Natural killer cell (primary cell): ENCODE results near the gene PLCH2. TPM values are rescaled to one million over a fixed set of nuclear protein-coding genes. Genes with fewer than 3 reads are reported as not detected.

ENCODE experiments used
- ATAC-seq, 3 donors: fragments of 150-1000 bp in 2 of 3; fragments of 200-7000 bp in 1 of 3; cut with Tn5 transposase; 1 replicate in 1 of 3; 2 replicates in 2 of 3; pipeline ENCODE4 v1.10.0; 2021; ENCODE audit warnings: mild to moderate bottlenecking in 2 of 3, moderate library complexity in 2 of 3
- DNase-seq, 2 donors: peaks; one replicate each; pipeline versions ENCODE4 v3.0.0 to v3.0.0-alpha.2; 2013 to 2021; ENCODE audit warnings: mixed read lengths in 1 of 2
- H3K27ac ChIP-seq: one replicate; pipeline ENCODE4 v1.5.1; 2013; ENCODE audit warnings: mild to moderate bottlenecking, low read length
- H3K27me3 ChIP-seq: one replicate; pipeline ENCODE4 v1.6.1; 2013; ENCODE audit warnings: low read length; ENCODE audit not compliant: control insufficient read depth, insufficient read depth
- H3K36me3 ChIP-seq: one replicate; pipeline ENCODE4 v1.6.1; 2013; ENCODE audit warnings: low read length; ENCODE audit not compliant: control insufficient read depth, insufficient read depth
- H3K4me1 ChIP-seq: one replicate; pipeline ENCODE4 v1.6.1; 2013; ENCODE audit warnings: low read length; ENCODE audit not compliant: control insufficient read depth, insufficient read depth
- H3K4me3 ChIP-seq: one replicate; pipeline ENCODE4 v1.5.1; 2013; ENCODE audit warnings: low read length
- H3K9me3 ChIP-seq: one replicate; pipeline ENCODE4 v1.6.1; 2013; ENCODE audit warnings: low read length; ENCODE audit not compliant: control insufficient read depth, insufficient read depth
- H3K27ac Mint-ChIP-seq, 2 donors: one replicate each; pipeline ENCODE4 v1.8.0; 2022; ENCODE audit warnings: mild to moderate bottlenecking in 2 of 2, mixed read lengths in 2 of 2, moderate library complexity in 1 of 2
- H3K27me3 Mint-ChIP-seq, 2 donors: one replicate each; pipeline ENCODE4 v1.8.0; 2022; ENCODE audit warnings: low read depth in 2 of 2, mixed read lengths in 2 of 2
- H3K36me3 Mint-ChIP-seq: one replicate; pipeline ENCODE4 v1.8.0; 2022; ENCODE audit warnings: mixed read lengths
- H3K4me1 Mint-ChIP-seq, 2 donors: one replicate each; pipeline ENCODE4 v1.8.0; 2022; ENCODE audit warnings: mixed read lengths in 2 of 2
- H3K4me3 Mint-ChIP-seq: one replicate; pipeline ENCODE4 v1.8.0; 2022; ENCODE audit warnings: mild to moderate bottlenecking, moderate library complexity, mixed read lengths
- H3K9me3 Mint-ChIP-seq, 2 donors: one replicate each; pipeline ENCODE4 v1.8.0; 2022; ENCODE audit warnings: mixed read lengths in 2 of 2
- CTCF ChIP-seq: fragments of 200-600 bp; IDR thresholded peaks from one replicate; pipeline ENCODE4 v1.8.0; 2022; ENCODE audit warnings: antibody characterized with exemption
- WGBS: methylation state at CpG from one replicate; pipeline ENCODE4 v1.1.7; 2013; ENCODE audit warnings: missing lambda C conversion rate; ENCODE audit not compliant: insufficient coverage; 5-methylcytosine and 5-hydroxymethylcytosine counted together
- intact Hi-C: fragments of 100-400 bp; cut with micrococcal nuclease; formaldehyde crosslinking; loops from one replicate; pipeline ENCODE4 v1.14.2; 2022
- total RNA-seq, 4 donors: library from RNA; stranded (reverse); fragments of 120-200 nt in 1 of 4; gene quantifications; one replicate each; pipeline versions ENCODE4 v1.2.3 to v1.2.4, GENCODE V29; 2013 to 2022

PLCH2 gene
- total RNA-seq, 3 donors from 2014 or later (not counting 1 experiment from before 2014, with no cell fraction given) = 77.1 to 116 (median 106) TPM

GRCh38 chr1:2514863-2515762 lies 39.0 kb downstream of the PLCH2 start:
- no peaks in the 10 kb centered on the region for H3K9me3 Mint-ChIP-seq
- no peak for TF ChIP-seq CTCF
- H3K4me3 ChIP-seq = no peak overlapping the region
- H3K36me3 Mint-ChIP-seq = no peaks in the 10 kb centered on the region
- no peak for DNase-seq
- no peak overlapping the region for H3K27ac ChIP-seq
- 96% methylated on average over 45 of the region's 45 CpGs for WGBS
- H3K27ac Mint-ChIP-seq = no peak overlapping the region
- H3K4me1 Mint-ChIP-seq = no peaks in the 10 kb centered on the region
- H3K36me3 ChIP-seq = peaks cover 93% of the 10 kb centered on the region
- intact Hi-C loops = no loop called here
- H3K27me3 Mint-ChIP-seq = no peaks in the 10 kb centered on the region
- no peaks in the 10 kb centered on the region for H3K9me3 ChIP-seq
- no peak for ATAC-seq
- H3K4me3 Mint-ChIP-seq = no peak overlapping the region
- no peaks in the 10 kb centered on the region for H3K27me3 ChIP-seq
- H3K4me1 ChIP-seq = no peaks in the 10 kb centered on the region

GRCh38 chr1:2515763-2516080 lies 39.6 kb downstream of the PLCH2 start:
- Mint-ChIP-seq H3K36me3 (no peaks in the 10 kb centered on the region), H3K27me3 (no peaks in the 10 kb centered on the region), H3K27ac (no peak overlapping the region), H3K9me3 (no peaks in the 10 kb centered on the region), H3K4me1 (peaks cover 0 to under 1% of the 10 kb centered on the region in 2 donors), H3K4me3 (no peak overlapping the region)
- H3K27ac ChIP-seq = no peak overlapping the region
- no peak overlapping the region for H3K4me3 ChIP-seq
- no peaks in the 10 kb centered on the region for H3K27me3 ChIP-seq
- H3K9me3 ChIP-seq = no peaks in the 10 kb centered on the region
- intact Hi-C loops = no loop called here
- ATAC-seq (no peak), DNase-seq (no peak)
- no peak for TF ChIP-seq CTCF
- 95% methylated on average over 11 of the region's 11 CpGs for WGBS
- H3K4me1 ChIP-seq = no peaks in the 10 kb centered on the region
- H3K36me3 ChIP-seq = peaks cover 92% of the 10 kb centered on the region

GRCh38 chr1:2516124-2516523 lies 40.0 kb downstream of the PLCH2 start:
- Mint-ChIP-seq H3K4me3 (no peak overlapping the region), H3K27me3 (no peaks in the 10 kb centered on the region), H3K9me3 (no peaks in the 10 kb centered on the region), H3K36me3 (no peaks in the 10 kb centered on the region), H3K27ac (no peak overlapping the region), H3K4me1 (peaks cover 0 to 4% of the 10 kb centered on the region in 2 donors)
- Histone ChIP-seq H3K4me3 (no peak overlapping the region), H3K4me1 (no peaks in the 10 kb centered on the region), H3K27ac (no peak overlapping the region), H3K9me3 (no peaks in the 10 kb centered on the region), H3K36me3 (peaks cover 92% of the 10 kb centered on the region), H3K27me3 (no peaks in the 10 kb centered on the region)
- intact Hi-C loops = no loop called here
- WGBS = 96% methylated on average over 17 of the region's 17 CpGs
- no peak for DNase-seq
- ATAC-seq = no peak
- no peak for TF ChIP-seq CTCF

- 95% methylated on average over 14 of the region's 14 CpGs for WGBS
- ATAC-seq = no peak
These were observed 40.9 kb downstream of the PLCH2 start for GRCh38 chr1:2516946-2517345.

More at GRCh38 chr1:2516946-2517345, 40.9 kb downstream of the PLCH2 start:
- H3K9me3 Mint-ChIP-seq = no peaks in the 10 kb centered on the region
- H3K36me3 Mint-ChIP-seq = no peaks in the 10 kb centered on the region
- H3K4me3 Mint-ChIP-seq = no peak overlapping the region
- Histone ChIP-seq H3K27me3 (no peaks in the 10 kb centered on the region), H3K27ac (no peak overlapping the region), H3K9me3 (no peaks in the 10 kb centered on the region), H3K4me1 (no peaks in the 10 kb centered on the region), H3K36me3 (peaks cover 89% of the 10 kb centered on the region), H3K4me3 (no peak overlapping the region)
- no peak for DNase-seq
- H3K4me1 Mint-ChIP-seq = peaks cover 0 to 7% of the 10 kb centered on the region in 2 donors
- H3K27ac Mint-ChIP-seq = no peak overlapping the region
- H3K27me3 Mint-ChIP-seq = no peaks in the 10 kb centered on the region
- no peak for TF ChIP-seq CTCF
- intact Hi-C loops = no loop called here
